Activated naive CD4-positive, alpha-beta T cell treated with anti-CD3 and anti-CD28 coated beads, Interleukin-2, amount 50 U/mL, for 72 hours (primary cell): ENCODE data around the gene COQ3. TPM values are rescaled to one million over a fixed set of nuclear protein-coding genes. Genes with fewer than 3 reads are reported as not detected.

Experiments
- ATAC-seq, 2 donors: fragments of 150-1000 bp; cut with Tn5 transposase; 2 replicates each; pipeline ENCODE4 v1.10.0; 2021; ENCODE audit warnings: mild to moderate bottlenecking in 2 of 2, moderate library complexity in 2 of 2
- DNase-seq, 2 donors: peaks; one replicate each; pipeline ENCODE4 v3.0.0; 2021 to 2022; ENCODE audit warnings: low spot score in 2 of 2
- H3K27ac Mint-ChIP-seq, 2 donors: one replicate each; pipeline ENCODE4 v1.8.0; 2022; ENCODE audit warnings: mild to moderate bottlenecking in 2 of 2, mixed read lengths in 2 of 2
- H3K36me3 Mint-ChIP-seq, 2 donors: one replicate each; pipeline ENCODE4 v1.8.0; 2022; ENCODE audit warnings: mixed read lengths in 2 of 2
- H3K9me3 Mint-ChIP-seq, 2 donors: one replicate each; pipeline ENCODE4 v1.8.0; 2022; ENCODE audit warnings: mixed read lengths in 2 of 2
- total RNA-seq, 2 donors: library from RNA; stranded (reverse); gene quantifications; one replicate each; pipeline ENCODE4 v1.2.3, GENCODE V29; 2022

COQ3 gene
- total RNA-seq, 2 donors from 2014 or later = 3.0 to 14.1 TPM

DNA sequence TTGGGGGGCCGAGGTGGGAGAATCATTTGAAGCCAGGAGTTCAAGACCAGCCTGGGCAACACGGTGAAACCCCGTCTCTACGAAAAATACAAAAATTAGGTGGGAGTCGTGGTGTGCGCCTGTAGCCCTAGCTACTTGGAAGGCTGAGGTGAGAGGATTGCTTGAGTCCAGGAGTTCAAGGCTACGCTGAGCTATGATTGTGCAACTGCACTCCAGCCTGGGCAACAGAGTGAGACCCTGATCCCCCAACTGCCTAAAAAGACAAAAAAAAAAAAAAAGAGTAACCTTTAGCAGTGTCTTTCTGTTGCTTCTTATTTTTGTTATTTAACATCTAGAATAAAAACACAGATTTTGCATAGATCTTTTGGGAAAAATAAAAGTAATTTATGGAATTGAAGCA is 13.1 kb upstream of the COQ3 start:
- no peak for DNase-seq
- ATAC-seq = no peak
- Mint-ChIP-seq H3K9me3 (no peaks in the 10 kb centered on the region), H3K27ac (peak overlapping the region in 1 of 2 donors; percentile 2), H3K36me3 (peaks cover 7 to 19% of the 10 kb centered on the region in 2 donors)

DNA sequence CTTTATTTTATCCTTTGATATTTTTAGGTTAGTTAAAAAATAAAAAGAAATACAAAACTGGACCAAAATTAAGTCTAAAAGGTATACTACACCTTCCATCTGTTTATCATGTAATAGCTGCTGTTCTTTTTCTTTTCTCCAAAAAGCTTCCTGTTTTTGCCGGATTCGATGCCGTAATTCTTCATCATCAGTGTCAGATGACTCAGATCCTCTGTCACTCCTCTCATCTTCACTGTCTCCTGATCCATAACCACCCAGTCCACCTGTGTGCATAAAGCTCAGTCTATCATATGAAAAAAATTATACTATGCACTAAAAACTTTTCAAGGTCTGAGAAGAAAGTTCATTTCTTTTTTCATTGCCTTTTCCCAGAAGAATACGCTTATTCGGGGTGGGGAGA is 8.5 kb upstream of the COQ3 start:
- Mint-ChIP-seq H3K27ac (no peak overlapping the region), H3K36me3 (peaks cover 11% of the 10 kb centered on the region in 2 donors), H3K9me3 (no peaks in the 10 kb centered on the region)
- DNase-seq = no peak
- no peak for ATAC-seq

DNA sequence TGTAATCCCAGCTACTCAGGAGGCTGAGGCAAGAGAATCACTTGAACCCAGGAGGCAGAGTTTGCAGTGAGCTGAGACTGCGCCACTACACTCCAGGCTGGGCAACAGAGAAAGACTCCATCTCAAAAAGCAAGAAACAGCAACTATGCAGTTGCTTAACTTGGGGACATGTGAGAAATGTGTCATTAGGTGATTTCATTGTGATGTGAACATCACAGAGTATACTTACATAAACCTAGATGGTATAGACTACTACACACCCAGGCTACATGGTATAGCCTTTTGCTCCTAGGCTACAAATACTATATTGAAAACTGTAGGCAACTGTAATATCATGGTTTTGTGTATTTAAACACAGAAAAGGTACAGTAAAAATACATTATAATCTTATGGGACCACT is 3.3 kb upstream of the COQ3 start:
- H3K9me3 Mint-ChIP-seq = no peaks in the 10 kb centered on the region
- peaks cover 0 to 11% of the 10 kb centered on the region in 2 donors for H3K36me3 Mint-ChIP-seq
- DNase-seq = no peak
- no peak overlapping the region for H3K27ac Mint-ChIP-seq
- no peak for ATAC-seq

DNA sequence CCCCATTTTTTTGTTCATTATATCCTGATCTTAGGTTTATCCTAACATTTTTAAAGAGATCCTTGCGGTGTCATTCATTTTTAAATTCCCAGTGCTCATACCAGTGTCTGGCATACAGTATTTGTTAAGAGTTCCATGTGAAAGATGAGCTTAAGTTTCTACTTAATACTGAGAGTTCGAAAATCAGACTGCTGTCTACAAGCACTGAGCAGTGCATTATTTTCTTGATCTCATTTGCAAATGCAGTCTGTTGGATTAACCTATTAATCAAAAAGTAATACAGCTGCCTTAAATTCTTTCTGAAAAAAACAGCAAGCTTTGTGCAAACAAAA is 663 bp downstream of the COQ3 start:
- ATAC-seq = peak; percentile 14 to 32
- Mint-ChIP-seq H3K36me3 (no peaks in the 10 kb centered on the region), H3K9me3 (no peaks in the 10 kb centered on the region), H3K27ac (peak overlapping the region; percentile 93 to 99)
- DNase-seq = no peak

DNA sequence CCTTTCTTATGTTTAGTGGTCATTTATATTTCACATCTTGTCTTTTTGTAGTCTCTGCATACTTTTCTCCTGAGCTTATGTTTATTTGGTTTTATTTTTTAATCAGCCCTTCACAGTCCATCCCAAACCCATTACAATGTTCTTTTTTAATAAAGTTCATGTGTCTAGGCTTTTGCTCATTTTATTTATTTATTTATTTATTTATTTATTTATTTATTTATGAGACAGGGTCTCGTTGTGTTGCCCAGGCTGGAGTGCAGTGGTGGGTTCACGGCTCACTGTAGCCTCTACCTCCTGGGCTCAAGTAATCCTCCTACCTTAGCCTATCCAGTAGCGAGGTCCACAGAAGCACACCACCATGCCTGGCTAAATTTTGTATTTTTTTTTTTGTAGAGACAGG is 3.1 kb downstream of the COQ3 start:
- ATAC-seq = no peak
- no peaks in the 10 kb centered on the region for H3K36me3 Mint-ChIP-seq
- no peaks in the 10 kb centered on the region for H3K9me3 Mint-ChIP-seq
- peak overlapping the region in 1 of 2 donors; percentile 24 for H3K27ac Mint-ChIP-seq
- DNase-seq = no peak

DNA sequence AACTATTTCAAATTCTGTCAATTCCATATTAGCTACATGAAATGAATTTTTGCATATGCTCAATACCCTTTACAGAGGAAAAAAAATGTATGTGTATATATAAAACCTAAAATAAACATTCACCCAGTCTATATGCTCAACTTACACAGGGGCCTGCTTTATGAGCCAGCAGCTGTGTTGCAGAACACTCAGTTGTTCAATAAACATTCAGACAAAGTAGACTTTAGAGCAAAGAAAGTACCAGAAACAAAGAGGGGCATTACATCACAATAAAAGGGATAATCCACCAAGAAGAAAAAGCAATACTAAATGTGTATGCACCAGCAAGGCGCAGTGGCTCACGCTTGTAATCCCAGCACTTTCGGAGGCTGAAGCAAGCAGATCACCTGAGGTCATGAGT is 9.5 kb downstream of the COQ3 start:
- no peaks in the 10 kb centered on the region for H3K9me3 Mint-ChIP-seq

DNA sequence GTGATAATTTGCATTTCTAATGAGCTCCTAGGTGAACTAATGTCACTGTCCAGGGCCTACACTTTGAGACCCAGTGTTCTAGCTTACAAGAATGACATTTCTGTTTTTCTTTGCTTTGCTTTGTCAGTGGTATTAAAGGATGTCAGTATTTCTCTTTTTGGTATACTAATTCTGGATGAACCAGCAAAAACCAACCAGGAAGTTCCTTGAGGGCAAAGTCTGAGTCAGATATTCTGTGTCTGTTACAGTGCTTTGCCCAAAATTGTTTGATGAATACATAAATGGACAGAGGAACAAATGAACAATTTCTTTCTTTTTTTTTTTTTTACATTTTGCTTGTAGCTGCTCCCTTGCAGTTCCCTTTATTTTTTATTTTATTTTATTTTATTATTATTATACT is 15.4 kb downstream of the COQ3 start:
- Mint-ChIP-seq H3K36me3 (no peaks in the 10 kb centered on the region), H3K9me3 (no peaks in the 10 kb centered on the region), H3K27ac (no peak overlapping the region)
- DNase-seq = no peak
- no peak for ATAC-seq

More for the DNA sequence above, 9.5 kb downstream of the COQ3 start:
- H3K27ac Mint-ChIP-seq = no peak overlapping the region
- DNase-seq = no peak
- H3K36me3 Mint-ChIP-seq = no peaks in the 10 kb centered on the region
- no peak for ATAC-seq

DNA sequence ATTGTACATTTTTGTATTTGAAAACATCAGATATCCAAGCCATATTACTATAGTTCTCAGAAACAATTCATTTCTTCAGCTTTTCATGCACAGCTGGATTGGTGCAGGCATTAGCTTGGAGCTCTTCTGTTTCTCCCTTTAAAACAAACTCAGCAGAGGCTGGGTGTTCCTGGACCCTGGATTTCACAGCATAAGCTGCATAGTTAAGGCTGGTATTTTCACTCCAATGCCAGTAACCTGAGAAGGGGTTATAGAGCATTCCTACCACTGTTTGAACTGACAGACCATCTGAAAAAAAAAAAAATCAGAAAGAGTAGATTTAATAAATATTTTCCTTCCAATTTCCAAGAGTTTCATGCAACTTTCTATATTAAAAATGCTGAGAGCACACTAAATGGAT is 24.5 kb downstream of the COQ3 start:
- H3K36me3 Mint-ChIP-seq = no peaks in the 10 kb centered on the region
- no peak for DNase-seq
- H3K9me3 Mint-ChIP-seq = no peaks in the 10 kb centered on the region
- H3K27ac Mint-ChIP-seq = no peak overlapping the region
- ATAC-seq = no peak

DNA sequence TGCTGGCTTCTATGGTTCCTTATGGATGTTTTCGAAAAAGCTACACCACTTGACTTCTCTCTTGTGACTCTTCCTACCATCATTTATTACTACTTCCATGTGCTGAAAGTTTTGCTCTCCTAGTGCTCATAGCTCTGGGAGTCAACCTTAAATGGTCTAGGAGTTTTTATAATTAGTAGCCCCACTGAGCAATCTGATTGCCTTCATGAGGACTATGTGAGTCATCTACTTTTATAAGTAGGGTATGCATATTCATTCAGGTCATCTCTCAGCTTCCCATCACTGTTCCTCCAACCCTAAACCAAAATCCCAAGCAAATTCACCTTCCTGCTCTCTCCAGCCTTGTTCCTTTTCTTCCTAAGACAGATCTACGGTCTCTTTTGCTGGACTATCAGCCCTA is 27.1 kb downstream of the COQ3 start:
- no peak for ATAC-seq
- Mint-ChIP-seq H3K36me3 (no peaks in the 10 kb centered on the region), H3K9me3 (no peaks in the 10 kb centered on the region), H3K27ac (no peak overlapping the region)
- no peak for DNase-seq

DNA sequence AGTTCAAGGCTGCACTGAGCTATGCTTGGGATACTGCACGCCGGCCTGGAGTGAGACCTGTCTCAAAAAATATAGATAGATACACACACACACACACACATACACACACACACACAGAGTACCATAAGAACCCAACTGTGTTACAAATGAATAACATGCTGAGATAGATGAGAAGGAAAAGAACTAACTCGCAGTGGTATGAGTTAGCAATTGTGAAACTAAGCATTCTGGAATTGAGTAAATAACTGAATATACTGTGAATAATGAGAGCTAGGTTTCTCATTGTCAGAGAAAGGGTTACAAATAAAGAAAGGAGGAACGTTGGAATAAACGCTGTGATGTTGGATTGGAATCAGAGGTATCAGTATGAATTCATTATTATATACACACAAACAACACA is 30.0 kb downstream of the COQ3 start:
- ATAC-seq (peak; percentile 43 to 84), DNase-seq (peak in 1 of 2 donors; percentile 34)
- Mint-ChIP-seq H3K27ac (peak overlapping the region in 1 of 2 donors; percentile 45), H3K9me3 (no peaks in the 10 kb centered on the region), H3K36me3 (no peaks in the 10 kb centered on the region)

DNA sequence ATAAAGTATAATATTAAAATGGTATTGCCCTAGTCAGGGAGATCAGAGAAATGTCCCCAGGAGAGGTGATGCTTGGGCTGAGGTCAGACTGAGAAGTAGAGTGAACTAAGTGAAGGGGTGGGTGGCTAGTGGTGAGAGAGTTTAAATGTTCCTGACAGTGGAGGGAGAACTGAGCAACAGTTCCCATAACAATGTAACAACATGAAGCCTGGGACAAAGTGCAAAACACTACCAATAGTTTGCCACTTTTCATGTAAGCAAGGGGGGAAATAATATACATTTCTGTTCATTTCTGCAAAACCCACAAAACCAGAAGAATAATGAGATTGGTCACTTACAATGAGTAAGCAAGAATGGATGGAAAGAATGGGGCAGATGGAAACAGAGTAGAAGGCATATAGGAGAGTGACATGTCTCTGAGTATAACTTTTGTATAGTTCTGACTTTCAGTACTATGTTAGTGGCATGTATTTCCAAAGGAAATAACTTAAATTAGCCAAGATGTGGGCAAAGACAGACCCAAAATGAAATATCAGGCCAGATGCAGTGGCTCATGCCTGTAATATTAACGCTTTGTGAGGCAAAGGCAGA is 31.2 kb downstream of the COQ3 start:
- ATAC-seq (peak; percentile 50 to 78), DNase-seq (peak in 1 of 2 donors; percentile 22)
- H3K27ac Mint-ChIP-seq = peak overlapping the region; percentile 0 to 67
- no peaks in the 10 kb centered on the region for H3K36me3 Mint-ChIP-seq
- no peaks in the 10 kb centered on the region for H3K9me3 Mint-ChIP-seq

DNA sequence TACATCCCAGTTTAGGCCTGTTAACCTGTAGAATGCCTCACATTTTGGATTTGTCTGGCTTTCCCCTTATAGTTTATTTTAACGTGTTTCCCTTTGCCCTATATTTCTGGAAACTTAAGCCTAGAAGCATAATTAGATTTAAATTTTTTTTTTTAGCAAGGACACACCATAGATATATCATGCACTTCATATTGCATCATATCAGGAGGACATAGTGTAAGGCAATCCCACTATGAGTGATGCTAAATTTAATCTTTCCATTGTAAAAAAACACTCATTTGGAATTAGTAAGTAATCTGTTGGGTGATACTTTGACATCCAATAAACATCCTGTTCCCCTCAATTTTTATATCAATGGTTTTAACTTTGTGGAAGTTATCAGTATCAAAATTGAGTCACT is 34.2 kb downstream of the COQ3 start:
- no peaks in the 10 kb centered on the region for H3K36me3 Mint-ChIP-seq
- H3K27ac Mint-ChIP-seq = no peak overlapping the region
- H3K9me3 Mint-ChIP-seq = no peaks in the 10 kb centered on the region
- ATAC-seq (no peak), DNase-seq (no peak)

DNA sequence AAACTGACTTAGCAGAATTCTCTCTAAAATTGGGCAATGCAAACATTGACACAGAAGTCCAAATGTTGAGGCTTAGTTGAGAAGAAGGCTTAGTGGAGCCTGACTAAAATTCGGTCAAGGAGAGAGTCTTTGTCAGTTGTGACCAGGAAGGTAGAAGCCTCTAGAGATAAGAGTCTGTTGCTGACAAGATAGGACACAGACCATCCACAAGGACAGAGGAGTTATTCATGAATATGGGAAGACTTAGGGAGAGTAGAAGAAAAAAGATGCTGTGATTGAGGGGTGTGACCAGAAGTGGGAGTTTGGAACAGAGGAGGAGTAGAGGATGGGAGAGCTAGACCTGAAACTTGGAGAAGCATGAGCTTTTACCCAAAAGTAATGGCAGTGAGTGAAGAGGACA is 37.4 kb downstream of the COQ3 start:
- Mint-ChIP-seq H3K27ac (peak overlapping the region in 1 of 2 donors; percentile 30), H3K9me3 (no peaks in the 10 kb centered on the region), H3K36me3 (no peaks in the 10 kb centered on the region)
- DNase-seq = no peak
- ATAC-seq = no peak

DNA sequence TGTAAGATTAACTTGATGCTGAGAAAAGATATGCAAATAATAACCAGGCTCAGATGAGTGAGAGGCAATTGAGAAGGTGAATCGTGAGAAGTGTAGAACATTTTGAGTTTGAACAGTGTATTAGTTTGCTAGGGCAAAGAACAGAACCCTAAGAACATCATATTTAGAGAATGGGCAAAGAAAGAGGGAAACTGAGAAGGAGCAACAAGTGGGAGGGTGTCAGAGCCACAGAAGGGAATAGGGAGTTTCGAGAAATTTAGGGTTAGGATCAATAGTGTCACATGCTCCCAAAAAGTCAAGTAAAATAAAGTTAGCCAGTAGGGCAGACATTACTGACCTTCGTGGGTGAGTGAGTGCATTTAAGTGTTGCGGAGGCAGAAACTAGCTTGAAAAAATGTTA is 39.0 kb downstream of the COQ3 start:
- no peak for DNase-seq
- no peak for ATAC-seq
- no peak overlapping the region for H3K27ac Mint-ChIP-seq
- no peaks in the 10 kb centered on the region for H3K9me3 Mint-ChIP-seq
- no peaks in the 10 kb centered on the region for H3K36me3 Mint-ChIP-seq

DNA sequence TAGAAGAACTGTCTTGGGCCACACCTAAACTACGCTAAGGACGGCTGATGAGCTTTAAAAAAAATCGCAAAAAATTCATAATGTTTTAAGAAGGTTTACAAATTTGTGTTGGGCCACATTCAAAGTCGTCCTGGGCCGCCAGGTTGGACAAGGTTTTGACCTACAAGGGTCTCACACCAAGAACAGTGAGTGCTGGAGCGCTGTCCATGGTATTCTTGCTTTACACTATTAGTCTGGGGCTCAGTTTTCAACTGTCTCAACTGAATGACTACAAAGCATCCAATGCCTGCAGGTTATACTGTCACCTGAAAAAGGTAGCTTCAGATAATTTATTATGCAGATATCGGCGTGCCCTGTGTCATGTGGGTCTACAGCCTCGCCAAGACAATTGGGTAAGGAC is 40.9 kb downstream of the COQ3 start:
- H3K27ac Mint-ChIP-seq = no peak overlapping the region
- ATAC-seq (no peak), DNase-seq (no peak)
- no peaks in the 10 kb centered on the region for H3K36me3 Mint-ChIP-seq
- H3K9me3 Mint-ChIP-seq = no peaks in the 10 kb centered on the region

DNA sequence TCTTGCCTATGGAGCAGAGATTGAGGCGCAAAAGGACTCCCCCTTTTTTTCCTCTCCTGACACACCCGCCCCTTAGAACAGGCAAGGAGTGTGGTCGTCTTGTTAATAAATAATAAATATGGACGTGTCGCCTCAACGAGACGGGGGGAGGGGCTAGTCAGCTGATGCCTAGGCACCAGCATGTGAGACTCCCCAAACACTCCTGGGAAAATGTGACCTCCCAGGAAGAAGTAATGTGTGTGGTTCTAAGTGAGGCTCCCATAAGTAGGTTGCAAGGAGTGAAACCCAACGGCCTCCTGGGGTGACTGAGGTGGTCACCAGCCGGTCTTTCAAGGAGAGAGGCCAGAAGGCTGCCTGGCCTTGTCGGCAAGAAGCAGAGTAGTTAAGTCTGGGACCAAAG is 43.4 kb downstream of the COQ3 start:
- DNase-seq (no peak), ATAC-seq (no peak)
- H3K27ac Mint-ChIP-seq = no peak overlapping the region
- H3K9me3 Mint-ChIP-seq = no peaks in the 10 kb centered on the region
- H3K36me3 Mint-ChIP-seq = no peaks in the 10 kb centered on the region

DNA sequence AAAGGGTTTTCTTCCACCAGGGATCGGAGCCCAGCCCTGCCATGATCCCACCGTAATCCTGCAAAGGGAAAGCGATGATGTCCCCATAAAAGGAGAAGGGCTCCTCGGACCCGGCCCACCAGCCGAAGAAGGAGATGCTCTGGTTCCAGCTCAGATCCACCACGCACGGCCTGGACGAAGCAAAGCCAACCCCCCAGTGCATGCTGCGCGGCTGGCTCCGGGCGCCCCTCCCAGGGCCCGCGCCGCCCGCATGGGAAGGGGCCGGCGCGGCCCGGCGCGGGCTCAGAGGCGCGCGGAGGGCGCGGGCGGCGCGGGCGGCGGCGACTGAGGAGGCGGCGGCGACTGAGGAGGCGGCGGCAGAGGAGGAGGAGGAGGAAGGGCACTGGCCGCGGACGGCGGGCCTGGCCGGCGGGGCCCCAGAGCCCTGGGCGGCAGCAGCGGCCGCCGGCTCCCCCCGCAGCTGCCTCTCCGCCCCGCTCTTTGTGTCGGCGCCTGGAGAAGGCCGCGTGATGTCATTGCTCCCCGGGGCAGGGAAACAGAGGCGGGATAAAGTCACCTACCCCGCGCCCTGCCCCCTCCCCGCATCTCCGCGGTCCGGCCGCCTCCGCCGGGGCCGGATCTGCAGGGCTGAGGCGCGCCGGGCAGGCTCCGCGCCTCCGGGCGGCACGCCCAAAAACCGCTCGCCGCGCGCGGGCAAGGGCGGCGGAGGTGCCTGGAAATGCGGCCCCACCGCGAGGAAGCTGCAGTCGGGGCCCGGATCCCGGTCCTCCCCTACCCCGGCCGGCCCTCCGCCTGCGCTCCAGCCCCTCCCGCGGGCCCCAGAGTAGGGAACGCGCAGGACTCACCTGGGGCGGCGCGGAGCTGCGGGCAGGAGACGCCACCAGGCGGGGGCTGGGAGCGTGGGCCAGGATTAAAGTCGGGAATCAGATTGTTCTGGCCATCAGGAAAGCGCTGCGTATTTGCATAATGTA is 44.5 kb downstream of the COQ3 start, which contains the start of gene FAXC:
FAXC (minus strand) TSS at position 504 of the 971 bp plus-strand sequence; CDS start at position 202, 302 bp downstream.
- ATAC-seq (peak; percentile 56 to 66), DNase-seq (peak in 1 of 2 donors; percentile 22)
- no peaks in the 10 kb centered on the region for H3K9me3 Mint-ChIP-seq
- H3K36me3 Mint-ChIP-seq = no peaks in the 10 kb centered on the region
- no peak within 1 kb of the TSS for H3K27ac Mint-ChIP-seq
